Measurements from ENCODE around the gene NELL1.

The NELL1 gene

DNA sequence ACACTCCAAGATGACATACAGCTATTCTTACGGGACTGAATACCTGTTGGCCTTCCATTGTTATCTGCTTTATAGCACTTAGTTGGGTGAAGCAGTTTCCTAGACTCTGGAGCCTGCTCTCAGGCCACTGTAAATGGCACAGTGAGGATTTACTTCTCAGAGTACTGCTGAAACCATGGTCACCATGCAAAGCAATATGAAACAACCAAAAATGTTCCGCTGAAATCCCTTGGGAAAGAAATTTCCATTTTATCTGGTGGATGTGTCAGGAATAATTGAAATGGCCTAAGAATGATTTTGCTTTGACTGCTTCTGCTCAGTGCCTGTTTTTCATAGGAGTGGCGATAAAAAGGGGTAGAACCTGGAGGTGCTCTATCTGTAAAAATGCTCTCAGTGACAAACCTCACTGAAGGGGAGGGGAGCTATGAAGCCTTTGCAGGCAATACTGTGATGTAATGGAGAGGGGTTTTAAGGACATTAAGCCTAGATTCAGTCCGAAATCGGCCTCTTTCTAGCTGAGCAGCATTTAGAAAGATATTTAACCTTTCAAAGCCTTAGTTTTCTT lies 871.9 kb downstream of the NELL1 start:
- no peaks in the 10 kb centered on the region for H3K4me1 Mint-ChIP-seq
- H3K4me3 Mint-ChIP-seq: no peak overlapping the region
- H3K9me3 Mint-ChIP-seq: no peaks in the 10 kb centered on the region
- no peaks in the 10 kb centered on the region for H3K36me3 Mint-ChIP-seq (ENCODE audit: low read depth)
- no peak overlapping the region for H3K27ac Mint-ChIP-seq
- TF ChIP-seq, protein P1, sequence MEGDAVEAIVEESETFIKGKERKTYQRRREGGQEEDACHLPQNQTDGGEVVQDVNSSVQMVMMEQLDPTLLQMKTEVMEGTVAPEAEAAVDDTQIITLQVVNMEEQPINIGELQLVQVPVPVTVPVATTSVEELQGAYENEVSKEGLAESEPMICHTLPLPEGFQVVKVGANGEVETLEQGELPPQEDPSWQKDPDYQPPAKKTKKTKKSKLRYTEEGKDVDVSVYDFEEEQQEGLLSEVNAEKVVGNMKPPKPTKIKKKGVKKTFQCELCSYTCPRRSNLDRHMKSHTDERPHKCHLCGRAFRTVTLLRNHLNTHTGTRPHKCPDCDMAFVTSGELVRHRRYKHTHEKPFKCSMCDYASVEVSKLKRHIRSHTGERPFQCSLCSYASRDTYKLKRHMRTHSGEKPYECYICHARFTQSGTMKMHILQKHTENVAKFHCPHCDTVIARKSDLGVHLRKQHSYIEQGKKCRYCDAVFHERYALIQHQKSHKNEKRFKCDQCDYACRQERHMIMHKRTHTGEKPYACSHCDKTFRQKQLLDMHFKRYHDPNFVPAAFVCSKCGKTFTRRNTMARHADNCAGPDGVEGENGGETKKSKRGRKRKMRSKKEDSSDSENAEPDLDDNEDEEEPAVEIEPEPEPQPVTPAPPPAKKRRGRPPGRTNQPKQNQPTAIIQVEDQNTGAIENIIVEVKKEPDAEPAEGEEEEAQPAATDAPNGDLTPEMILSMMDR (IDR thresholded peaks at IDR 0.05; ENCODE audit: unreplicated experiment in 3 of 3): no peak
- peaks cover 4% of the 10 kb centered on the region for H3K27me3 Mint-ChIP-seq (ENCODE audit: low read depth)

DNA sequence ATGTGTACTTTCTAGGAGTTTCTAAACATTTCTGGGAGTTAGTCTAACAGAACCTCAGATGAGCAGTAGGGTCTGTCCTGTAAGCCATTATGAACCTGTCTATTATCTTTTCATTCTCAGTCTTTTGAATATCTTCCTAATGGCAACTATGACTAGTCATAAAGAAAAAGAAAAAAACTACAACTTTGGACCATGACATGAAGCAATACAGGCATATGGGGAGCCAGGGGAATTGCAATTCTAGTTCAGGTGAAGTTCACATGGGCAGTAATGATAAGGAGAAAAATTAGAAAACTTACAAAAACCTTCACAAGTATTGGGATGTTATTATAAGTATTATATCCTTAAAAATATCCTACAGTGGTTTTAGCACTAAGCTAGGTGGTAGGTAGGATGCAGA lies 874.5 kb downstream of the NELL1 start:
- no peaks in the 10 kb centered on the region for H3K4me1 Mint-ChIP-seq
- no peaks in the 10 kb centered on the region for H3K36me3 Mint-ChIP-seq (ENCODE audit: low read depth)
- no peaks in the 10 kb centered on the region for H3K9me3 Mint-ChIP-seq
- TF ChIP-seq, protein P1 (IDR thresholded peaks at IDR 0.05; ENCODE audit: unreplicated experiment in 3 of 3): no peak
- H3K4me3 Mint-ChIP-seq: no peak overlapping the region
- no peak overlapping the region for H3K27ac Mint-ChIP-seq
- peaks cover 4% of the 10 kb centered on the region for H3K27me3 Mint-ChIP-seq (ENCODE audit: low read depth)

GRCh38 chr11:21545699-21546098 lies 876.3 kb downstream of the NELL1 start:
- H3K36me3 Mint-ChIP-seq (ENCODE audit: low read depth): no peaks in the 10 kb centered on the region
- no peak overlapping the region for H3K27ac Mint-ChIP-seq
- peaks cover 3% of the 10 kb centered on the region for H3K9me3 Mint-ChIP-seq
- H3K4me1 Mint-ChIP-seq: peaks cover 6% of the 10 kb centered on the region
- TF ChIP-seq, protein P1 (IDR thresholded peaks at IDR 0.05; ENCODE audit: unreplicated experiment in 3 of 3): no peak
- no peak overlapping the region for H3K4me3 Mint-ChIP-seq
- H3K27me3 Mint-ChIP-seq (ENCODE audit: low read depth): no peaks in the 10 kb centered on the region

DNA sequence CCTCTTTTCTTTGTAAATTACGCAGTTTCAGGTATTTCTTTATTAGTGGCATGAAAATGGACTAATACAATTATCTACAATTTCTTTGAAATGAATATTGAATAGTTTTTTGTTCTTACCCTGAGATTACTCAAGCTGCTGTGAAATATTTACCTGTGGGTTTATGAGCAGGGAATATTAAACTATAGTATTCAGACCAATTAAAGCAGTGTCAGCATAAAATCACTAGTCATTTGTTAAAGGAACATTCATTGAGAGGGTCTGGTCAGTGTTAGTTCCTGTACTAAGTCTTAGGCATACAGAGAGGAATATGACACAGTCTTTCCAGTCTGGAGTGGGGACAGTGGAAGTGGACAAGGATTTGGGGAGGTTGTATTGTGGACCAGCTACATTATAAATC lies 877.3 kb downstream of the NELL1 start:
- Mint-ChIP-seq H3K36me3 (ENCODE audit: low read depth) (no peaks in the 10 kb centered on the region), H3K27me3 (ENCODE audit: low read depth) (no peaks in the 10 kb centered on the region), H3K27ac (no peak overlapping the region), H3K4me1 (peaks cover 6% of the 10 kb centered on the region), H3K4me3 (no peak overlapping the region), H3K9me3 (peaks cover 3% of the 10 kb centered on the region)
- TF ChIP-seq, protein P1 (IDR thresholded peaks at IDR 0.05; ENCODE audit: unreplicated experiment in 3 of 3): no peak

DNA sequence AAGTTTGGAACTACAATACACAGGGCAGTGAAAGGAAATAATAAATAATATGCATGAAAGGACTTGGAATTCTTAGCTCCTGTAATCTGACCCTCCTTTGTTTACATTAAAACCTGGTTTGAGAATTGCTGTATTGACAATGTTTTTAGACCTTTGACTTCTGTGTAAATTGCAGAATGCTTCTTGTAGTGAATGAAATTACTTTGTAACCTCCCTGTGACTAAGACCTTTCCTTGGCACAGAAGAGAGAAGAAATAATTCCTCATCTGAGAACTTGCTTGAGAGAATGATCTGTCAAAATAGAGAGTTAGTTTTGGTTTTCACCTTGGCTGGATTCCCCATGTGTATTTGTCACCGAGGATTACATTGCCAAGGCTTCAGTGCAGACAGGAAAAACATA lies 883.5 kb downstream of the NELL1 start:
- no peaks in the 10 kb centered on the region for H3K36me3 Mint-ChIP-seq (ENCODE audit: low read depth)
- no peaks in the 10 kb centered on the region for H3K27me3 Mint-ChIP-seq (ENCODE audit: low read depth)
- H3K4me1 Mint-ChIP-seq: peaks cover 49% of the 10 kb centered on the region
- TF ChIP-seq, protein P1 (IDR thresholded peaks at IDR 0.05; ENCODE audit: unreplicated experiment in 3 of 3): no peak
- peak overlapping the region; percentile 33 to 67 (median 63) for H3K27ac Mint-ChIP-seq
- H3K4me3 Mint-ChIP-seq: no peak overlapping the region
- peaks cover 3% of the 10 kb centered on the region for H3K9me3 Mint-ChIP-seq

DNA sequence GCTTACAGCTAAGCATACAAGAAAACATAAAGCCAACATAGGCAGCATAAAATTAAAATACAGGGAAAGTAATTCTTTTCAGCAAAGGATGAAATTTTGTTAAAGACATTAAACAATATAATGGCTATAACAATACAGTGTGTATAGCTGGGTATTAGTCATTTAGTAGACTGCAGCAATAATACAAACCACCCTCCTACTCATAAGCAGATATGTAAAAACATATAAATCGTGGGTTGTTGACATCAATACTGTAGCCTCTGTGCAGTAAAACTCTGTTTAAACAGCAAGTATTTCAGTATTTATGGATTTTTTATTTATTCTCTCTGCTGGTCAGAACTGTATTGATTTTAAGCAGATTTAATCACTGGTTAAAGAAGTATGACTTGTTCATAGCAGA lies 884.4 kb downstream of the NELL1 start:
- H3K36me3 Mint-ChIP-seq (ENCODE audit: low read depth): no peaks in the 10 kb centered on the region
- no peak overlapping the region for H3K4me3 Mint-ChIP-seq
- peak overlapping the region; percentile 33 to 67 (median 63) for H3K27ac Mint-ChIP-seq
- TF ChIP-seq, protein P1 (IDR thresholded peaks at IDR 0.05; ENCODE audit: unreplicated experiment in 3 of 3): no peak
- no peaks in the 10 kb centered on the region for H3K27me3 Mint-ChIP-seq (ENCODE audit: low read depth)
- peaks cover 3% of the 10 kb centered on the region for H3K9me3 Mint-ChIP-seq
- H3K4me1 Mint-ChIP-seq: peaks cover 49% of the 10 kb centered on the region
